ENCODE results near the gene GPR152. TPM values are rescaled to one million over a fixed set of nuclear protein-coding genes. Genes with fewer than 3 reads are reported as not detected.
"Not testable (repeated sequence)": the region's sequence is repeated elsewhere in the genome, so short reads cannot be mapped to it uniquely, and the experiment has no call there.

The GPR152 gene
- total and polyA plus RNA-seq, 5 donors from 2014 or later, result 0.13 to 0.84 (median 0.35) TPM; not detected in 1

DNA sequence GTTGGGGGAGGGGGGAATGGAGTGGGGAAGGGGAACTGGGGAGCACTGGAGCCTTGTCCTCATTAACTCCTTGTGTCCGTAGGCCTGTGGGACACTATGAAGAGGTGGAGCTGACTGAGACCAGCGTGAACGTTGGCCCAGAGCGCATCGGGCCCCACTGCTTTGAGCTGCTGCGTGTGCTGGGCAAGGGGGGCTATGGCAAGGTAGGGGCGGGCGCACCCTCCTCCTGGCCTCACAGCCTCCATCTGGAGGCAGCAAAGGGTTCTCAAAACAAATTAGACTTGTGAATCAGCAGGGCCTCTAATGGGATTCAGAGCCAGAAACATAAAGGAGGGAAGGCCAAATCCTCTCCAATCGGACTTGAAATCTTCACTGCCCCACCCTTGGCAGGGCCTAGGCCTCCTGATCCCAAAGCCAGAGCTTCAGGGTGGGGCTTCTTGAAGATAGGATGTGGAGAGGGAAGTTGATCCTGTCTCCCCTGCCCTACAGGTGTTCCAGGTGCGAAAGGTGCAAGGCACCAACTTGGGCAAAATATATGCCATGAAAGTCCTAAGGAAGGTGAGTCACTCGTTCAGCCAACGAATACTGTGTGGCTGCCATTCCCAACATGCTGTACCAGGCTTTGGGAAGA lies 23.4 kb downstream of the GPR152 start:
- Mint-ChIP-seq H3K9me3 (no peaks in the 10 kb centered on the region), H3K27me3 (peaks cover 6% of the 10 kb centered on the region), H3K4me1 (peaks cover 5 to 79% (median 26%) of the 10 kb centered on the region in 4 donors), H3K4me3 (peak overlapping the region; percentile 95 to 99 (median 98)), H3K36me3 (peaks cover 5% of the 10 kb centered on the region), H3K27ac (peak overlapping the region; percentile 63 to 97 (median 97))
- Histone ChIP-seq H3K27me3 (ENCODE audit: control insufficient read depth, insufficient read depth, low read length) (no peaks in the 10 kb centered on the region), H3K36me3 (ENCODE audit: control insufficient read depth, insufficient read depth, low read length) (peaks cover 15% of the 10 kb centered on the region), H3K27ac (ENCODE audit: insufficient read depth, low read length, poor library complexity, severe bottlenecking) (peak overlapping the region; percentile 89), H3K9me3 (ENCODE audit: control insufficient read depth in 2 of 2, low read length in 2 of 2) (no peaks in the 10 kb centered on the region), H3K4me3 (ENCODE audit: low read depth, low read length) (peak overlapping the region; percentile 97), H3K4me1 (ENCODE audit: control insufficient read depth, insufficient read depth, low read length, poor library complexity, severe bottlenecking) (peaks cover 50% of the 10 kb centered on the region)
- DNase-seq (no peak), ATAC-seq (ENCODE audit: low read depth in 2 of 2) (no peak)

DNA sequence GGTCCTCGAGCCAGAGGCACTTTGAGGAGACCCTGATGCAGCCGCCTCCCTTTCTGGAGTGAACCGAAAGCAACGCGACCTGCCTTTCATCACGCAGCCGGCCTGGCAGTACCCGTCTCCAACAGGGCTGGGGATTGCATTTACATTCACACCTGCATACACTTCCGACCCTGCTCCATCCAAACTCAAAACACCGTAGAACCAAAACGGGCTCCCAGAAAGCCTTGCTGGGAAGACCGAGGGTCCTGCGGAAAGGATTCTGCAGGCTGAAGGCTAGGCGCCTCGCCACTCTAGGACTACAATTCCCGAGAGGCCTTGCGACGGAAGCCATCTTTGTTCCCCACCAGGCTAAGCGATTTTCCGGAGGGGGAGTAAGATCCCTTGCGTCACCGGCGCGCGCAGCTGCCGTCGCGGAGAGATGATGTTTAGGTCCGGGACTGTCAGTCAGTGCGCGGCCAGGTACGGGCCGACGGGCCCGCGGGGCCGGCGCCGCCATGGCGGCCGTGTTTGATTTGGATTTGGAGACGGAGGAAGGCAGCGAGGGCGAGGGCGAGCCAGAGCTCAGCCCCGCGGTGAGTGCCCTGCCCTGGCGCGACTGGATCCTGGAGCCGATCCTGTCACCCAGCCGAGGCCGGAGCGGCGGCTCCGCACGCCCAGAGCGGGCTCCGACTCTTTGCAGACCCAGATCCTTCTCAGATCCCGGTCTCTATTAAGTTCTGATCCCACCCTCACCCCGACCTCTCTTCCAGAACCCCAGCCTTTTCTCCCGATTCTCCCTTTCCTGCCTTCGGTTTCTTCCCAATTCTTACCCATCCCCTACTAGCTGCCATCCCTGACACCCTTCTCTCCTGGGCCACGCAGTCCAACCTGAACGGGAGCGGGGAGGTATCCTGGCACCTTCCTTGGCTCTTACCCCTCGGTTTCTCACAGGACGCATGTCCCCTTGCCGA lies 24.2 kb downstream of the GPR152 start, which contains the start of gene RPS6KB2:
RPS6KB2 (plus strand) TSS at position 443 of the 950 bp plus-strand sequence; CDS start at position 495, 52 bp downstream.
- Histone ChIP-seq H3K36me3 (ENCODE audit: control insufficient read depth, insufficient read depth, low read length) (peaks cover 14% of the 10 kb centered on the region), H3K4me1 (ENCODE audit: control insufficient read depth, insufficient read depth, low read length, poor library complexity, severe bottlenecking) (peaks cover 41% of the 10 kb centered on the region), H3K9me3 (ENCODE audit: control insufficient read depth in 2 of 2, low read length in 2 of 2) (no peaks in the 10 kb centered on the region), H3K27ac (ENCODE audit: insufficient read depth, low read length, poor library complexity, severe bottlenecking) (peak within 1 kb of the TSS; percentile 89), H3K4me3 (ENCODE audit: low read depth, low read length) (peak within 1 kb of the TSS; percentile 97), H3K27me3 (ENCODE audit: control insufficient read depth, insufficient read depth, low read length) (no peaks in the 10 kb centered on the region)
- peaks cover 5 to 75% (median 24%) of the 10 kb centered on the region in 4 donors for H3K4me1 Mint-ChIP-seq
- DNase-seq (peak; percentile 98 to 99 (median 99)), ATAC-seq (ENCODE audit: low read depth in 2 of 2) (peak; percentile 87 to 89)
- H3K36me3 Mint-ChIP-seq, result peaks cover 5% of the 10 kb centered on the region
- peak within 1 kb of the TSS; percentile 95 to 97 (median 97) for H3K27ac Mint-ChIP-seq
- no peaks in the 10 kb centered on the region for H3K9me3 Mint-ChIP-seq
- H3K4me3 Mint-ChIP-seq, result peak within 1 kb of the TSS; percentile 95 to 99 (median 98)
- H3K27me3 Mint-ChIP-seq, result peaks cover 6% of the 10 kb centered on the region

DNA sequence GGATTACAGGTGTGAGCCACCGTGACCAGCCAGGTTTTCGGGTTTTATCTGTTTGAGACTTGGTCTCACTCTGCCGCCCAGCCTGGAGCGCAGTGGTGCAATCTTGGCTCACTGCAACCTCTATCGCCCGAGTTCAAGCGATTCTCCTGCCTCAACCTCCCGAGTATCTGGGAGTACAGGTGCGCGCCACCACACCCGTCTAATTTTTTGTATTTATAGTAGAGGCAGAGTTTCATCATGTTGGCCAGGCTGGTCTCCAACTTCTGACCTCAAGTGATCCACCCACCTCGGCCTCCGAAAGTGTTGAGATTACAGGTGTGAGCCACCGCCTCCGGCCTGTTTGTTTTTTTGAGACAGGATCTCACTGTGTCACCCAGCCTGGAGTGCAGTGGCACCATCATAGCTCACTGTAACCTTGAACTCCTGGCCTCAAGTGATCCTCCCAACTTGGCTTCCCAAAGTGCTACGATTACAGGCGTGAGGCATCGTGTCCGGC lies 25.1 kb downstream of the GPR152 start:
- not testable (repeated sequence) for DNase-seq; H3K9me3 Mint-ChIP-seq; H3K27me3 ChIP-seq (ENCODE audit: control insufficient read depth, insufficient read depth, low read length); H3K27me3 Mint-ChIP-seq; H3K9me3 ChIP-seq (ENCODE audit: control insufficient read depth in 2 of 2, low read length in 2 of 2); H3K36me3 Mint-ChIP-seq; ATAC-seq (ENCODE audit: low read depth in 2 of 2)
- Mint-ChIP-seq H3K27ac (peak overlapping the region; percentile 95 to 97 (median 97)), H3K4me3 (peak overlapping the region; percentile 95 to 99 (median 98)), H3K4me1 (peaks cover 5 to 75% (median 25%) of the 10 kb centered on the region in 4 donors)
- H3K27ac ChIP-seq (ENCODE audit: insufficient read depth, low read length, poor library complexity, severe bottlenecking), result peak overlapping the region; percentile 89
- H3K4me3 ChIP-seq (ENCODE audit: low read depth, low read length), result peak overlapping the region; percentile 97
- peaks cover 32% of the 10 kb centered on the region for H3K4me1 ChIP-seq (ENCODE audit: control insufficient read depth, insufficient read depth, low read length, poor library complexity, severe bottlenecking)
- H3K36me3 ChIP-seq (ENCODE audit: control insufficient read depth, insufficient read depth, low read length), result peaks cover 12% of the 10 kb centered on the region

DNA sequence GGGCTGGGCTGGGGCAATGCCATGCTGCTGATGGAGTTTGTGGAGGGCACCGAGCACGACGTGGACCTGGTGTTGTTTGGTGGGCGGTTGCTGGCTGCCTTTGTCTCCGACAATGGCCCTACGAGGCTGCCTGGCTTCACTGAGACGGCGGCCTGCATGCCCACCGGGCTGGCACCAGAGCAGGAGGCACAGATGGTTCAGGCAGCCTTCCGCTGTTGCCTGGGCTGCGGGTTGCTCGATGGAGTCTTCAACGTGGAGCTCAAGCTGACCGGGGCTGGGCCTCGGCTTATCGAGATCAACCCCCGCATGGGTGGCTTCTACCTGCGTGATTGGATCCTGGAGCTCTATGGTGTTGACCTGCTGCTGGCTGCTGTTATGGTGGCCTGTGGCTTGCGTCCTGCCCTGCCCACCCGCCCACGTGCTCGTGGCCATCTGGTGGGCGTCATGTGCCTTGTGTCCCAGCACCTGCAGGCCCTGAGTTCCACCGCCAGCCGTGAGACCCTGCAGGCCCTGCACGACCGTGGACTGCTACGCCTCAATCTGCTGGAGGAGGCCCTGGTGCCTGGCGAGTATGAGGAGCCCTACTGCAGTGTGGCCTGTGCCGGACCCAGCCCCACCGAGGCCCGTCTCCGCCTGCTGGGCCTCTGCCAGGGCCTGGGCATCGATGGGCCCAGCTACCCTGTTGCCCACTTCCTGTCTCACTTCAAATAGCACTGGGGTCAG lies 28.5 kb downstream of the GPR152 start:
- Histone ChIP-seq H3K9me3 (ENCODE audit: control insufficient read depth in 2 of 2, low read length in 2 of 2) (no peaks in the 10 kb centered on the region), H3K27me3 (ENCODE audit: control insufficient read depth, insufficient read depth, low read length) (no peaks in the 10 kb centered on the region), H3K36me3 (ENCODE audit: control insufficient read depth, insufficient read depth, low read length) (no peaks in the 10 kb centered on the region), H3K4me3 (ENCODE audit: low read depth, low read length) (no peak overlapping the region), H3K27ac (ENCODE audit: insufficient read depth, low read length, poor library complexity, severe bottlenecking) (no peak overlapping the region), H3K4me1 (ENCODE audit: control insufficient read depth, insufficient read depth, low read length, poor library complexity, severe bottlenecking) (peaks cover 42% of the 10 kb centered on the region)
- Mint-ChIP-seq H3K4me1 (peaks cover 5 to 64% (median 17%) of the 10 kb centered on the region in 4 donors), H3K27me3 (peaks cover 6% of the 10 kb centered on the region), H3K4me3 (no peak overlapping the region), H3K27ac (no peak overlapping the region), H3K36me3 (no peaks in the 10 kb centered on the region), H3K9me3 (no peaks in the 10 kb centered on the region)
- ATAC-seq (ENCODE audit: low read depth in 2 of 2) (no peak), DNase-seq (no peak)

DNA sequence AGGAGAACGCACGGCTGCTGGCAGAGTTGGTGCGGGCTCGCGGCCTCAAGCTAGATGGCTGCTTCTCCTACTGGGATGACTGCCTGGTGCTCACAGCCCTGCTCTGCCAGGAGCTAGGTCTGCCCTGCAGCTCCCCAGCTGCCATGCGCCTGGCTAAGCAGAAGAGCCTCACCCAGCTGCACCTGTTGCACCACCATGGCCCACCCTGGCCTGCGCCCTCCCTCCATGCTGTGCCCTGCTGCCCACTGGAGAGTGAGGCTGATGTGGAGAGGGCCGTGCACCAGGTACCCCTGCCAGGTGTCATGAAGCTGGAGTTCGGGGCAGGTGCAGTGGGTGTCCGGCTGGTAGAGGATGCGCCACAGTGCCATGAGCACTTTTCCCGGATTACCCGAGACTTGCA lies 29.1 kb downstream of the GPR152 start:
- no peak for ATAC-seq (ENCODE audit: low read depth in 2 of 2)
- Histone ChIP-seq H3K36me3 (ENCODE audit: control insufficient read depth, insufficient read depth, low read length) (no peaks in the 10 kb centered on the region), H3K4me3 (ENCODE audit: low read depth, low read length) (no peak overlapping the region), H3K9me3 (ENCODE audit: control insufficient read depth in 2 of 2, low read length in 2 of 2) (no peaks in the 10 kb centered on the region), H3K27me3 (ENCODE audit: control insufficient read depth, insufficient read depth, low read length) (no peaks in the 10 kb centered on the region), H3K27ac (ENCODE audit: insufficient read depth, low read length, poor library complexity, severe bottlenecking) (no peak overlapping the region), H3K4me1 (ENCODE audit: control insufficient read depth, insufficient read depth, low read length, poor library complexity, severe bottlenecking) (peaks cover 42% of the 10 kb centered on the region)
- H3K36me3 Mint-ChIP-seq, result no peaks in the 10 kb centered on the region
- no peak for DNase-seq
- H3K27me3 Mint-ChIP-seq, result peaks cover 6% of the 10 kb centered on the region
- H3K27ac Mint-ChIP-seq, result no peak overlapping the region
- H3K9me3 Mint-ChIP-seq, result no peaks in the 10 kb centered on the region
- H3K4me1 Mint-ChIP-seq, result peaks cover 5 to 65% (median 20%) of the 10 kb centered on the region in 4 donors
- peak overlapping the region in 1 of 4 donors; percentile 52 for H3K4me3 Mint-ChIP-seq

DNA sequence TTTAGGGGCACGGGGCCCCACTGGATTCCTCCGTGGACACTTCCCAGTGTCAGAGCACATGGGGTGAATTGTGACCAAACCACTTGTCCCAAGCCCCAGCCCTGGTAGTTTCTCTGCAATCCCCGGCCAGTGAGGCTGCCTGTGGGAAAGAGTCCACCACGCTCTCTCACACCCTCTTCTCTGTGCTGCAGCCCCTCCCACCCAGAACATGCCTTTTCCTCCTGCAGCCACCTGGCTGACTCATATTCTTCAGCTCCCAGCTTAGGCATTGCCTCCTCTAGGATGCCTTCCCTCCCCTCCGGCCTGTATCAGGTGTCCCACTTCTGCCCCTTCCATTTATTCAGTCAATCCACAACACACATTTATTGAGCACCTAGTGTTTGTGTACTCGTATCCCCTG lies 29.6 kb downstream of the GPR152 start:
- Histone ChIP-seq H3K27me3 (ENCODE audit: control insufficient read depth, insufficient read depth, low read length) (no peaks in the 10 kb centered on the region), H3K9me3 (ENCODE audit: control insufficient read depth in 2 of 2, low read length in 2 of 2) (no peaks in the 10 kb centered on the region), H3K4me3 (ENCODE audit: low read depth, low read length) (no peak overlapping the region), H3K36me3 (ENCODE audit: control insufficient read depth, insufficient read depth, low read length) (no peaks in the 10 kb centered on the region), H3K4me1 (ENCODE audit: control insufficient read depth, insufficient read depth, low read length, poor library complexity, severe bottlenecking) (peaks cover 46% of the 10 kb centered on the region), H3K27ac (ENCODE audit: insufficient read depth, low read length, poor library complexity, severe bottlenecking) (no peak overlapping the region)
- ATAC-seq (ENCODE audit: low read depth in 2 of 2), result no peak
- Mint-ChIP-seq H3K4me1 (peaks cover under 1 to 66% (median 17%) of the 10 kb centered on the region in 4 donors), H3K9me3 (no peaks in the 10 kb centered on the region), H3K36me3 (no peaks in the 10 kb centered on the region), H3K4me3 (peak overlapping the region in 2 of 4 donors; percentile 52 to 75), H3K27ac (peak overlapping the region in 2 of 3 donors; percentile 41 to 95), H3K27me3 (peaks cover 2% of the 10 kb centered on the region)
- no peak for DNase-seq

DNA sequence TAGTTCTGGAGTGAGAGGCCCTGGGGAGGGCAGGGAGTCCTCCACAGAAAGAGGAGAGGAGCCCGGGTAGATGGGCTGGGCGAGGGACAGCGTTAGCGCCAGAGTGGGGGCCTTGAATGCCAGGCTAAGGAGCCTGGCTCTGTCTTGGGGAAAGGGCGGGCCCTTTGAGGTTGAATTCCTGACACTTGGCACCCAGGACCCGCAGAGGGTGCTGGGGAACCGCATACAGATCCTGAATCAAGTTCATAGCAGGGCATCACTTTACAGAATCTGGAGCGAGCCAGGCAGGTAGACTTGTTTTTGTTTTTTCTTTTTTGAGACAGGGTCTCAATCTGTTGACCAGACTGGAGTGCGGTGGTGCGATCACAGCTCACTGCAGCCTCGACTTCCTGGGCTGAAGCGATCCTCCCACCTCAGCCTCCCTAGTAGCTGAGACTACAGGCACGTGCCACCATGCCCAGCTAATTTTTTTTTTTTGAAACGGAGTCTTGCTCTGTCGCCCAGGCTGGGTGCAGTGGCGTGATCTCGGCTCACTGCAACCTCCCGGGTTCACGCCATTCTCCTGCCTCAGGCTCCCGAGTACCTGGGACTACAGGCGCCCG lies 31.0 kb downstream of the GPR152 start:
- peak overlapping the region; percentile 82 to 97 (median 86) for H3K27ac Mint-ChIP-seq
- DNase-seq (no peak), ATAC-seq (ENCODE audit: low read depth in 2 of 2) (no peak)
- Histone ChIP-seq H3K4me1 (ENCODE audit: control insufficient read depth, insufficient read depth, low read length, poor library complexity, severe bottlenecking) (peaks cover 53% of the 10 kb centered on the region), H3K36me3 (ENCODE audit: control insufficient read depth, insufficient read depth, low read length) (no peaks in the 10 kb centered on the region), H3K4me3 (ENCODE audit: low read depth, low read length) (no peak overlapping the region), H3K27ac (ENCODE audit: insufficient read depth, low read length, poor library complexity, severe bottlenecking) (peak overlapping the region; percentile 79), H3K27me3 (ENCODE audit: control insufficient read depth, insufficient read depth, low read length) (no peaks in the 10 kb centered on the region), H3K9me3 (ENCODE audit: control insufficient read depth in 2 of 2, low read length in 2 of 2) (no peaks in the 10 kb centered on the region)
- no peaks in the 10 kb centered on the region for H3K27me3 Mint-ChIP-seq
- peaks cover 4 to 68% (median 19%) of the 10 kb centered on the region in 4 donors for H3K4me1 Mint-ChIP-seq
- peak overlapping the region; percentile 75 to 93 (median 82) for H3K4me3 Mint-ChIP-seq
- no peaks in the 10 kb centered on the region for H3K9me3 Mint-ChIP-seq
- no peaks in the 10 kb centered on the region for H3K36me3 Mint-ChIP-seq

Data from CD4-positive, CD25-positive, alpha-beta regulatory T cell (primary cell).